Stimulated activated CD8-positive, alpha-beta memory T cell treated with anti-CD3 and anti-CD28 coated beads, Interleukin-12 subunit alpha, Interleukin-12 subunit beta, amount 100 ng/mL, for 24 hours (primary cell): ENCODE measurements around the gene LNX1.
"Not testable (repeated sequence)": the region's sequence is repeated elsewhere in the genome, so short reads cannot be mapped to it uniquely, and the experiment has no call there.

Source experiments
- DNase-seq: peaks from one replicate; pipeline ENCODE4 v3.0.0-alpha.2; 2020; ENCODE audit errors: extremely low read depth

The LNX1 gene

GRCh38 chr4:53463340-53463739 lies 127.9 kb downstream of the LNX1 start:
- no peak for DNase-seq

GRCh38 chr4:53461244-53461643 lies 130.0 kb downstream of the LNX1 start:
- no peak for DNase-seq

- no peak for DNase-seq
These were observed 131.7 kb downstream of the LNX1 start for GRCh38 chr4:53459548-53459947.

GRCh38 chr4:53456178-53456577 lies 135.1 kb downstream of the LNX1 start:
- no peak for DNase-seq

- no peak for DNase-seq
These were observed 135.5 kb downstream of the LNX1 start for GRCh38 chr4:53455766-53456165.

- DNase-seq: no peak
These were observed 137.9 kb downstream of the LNX1 start for GRCh38 chr4:53453385-53453784.

GRCh38 chr4:53450773-53451172 lies 140.5 kb downstream of the LNX1 start:
- DNase-seq: no peak

- no peak for DNase-seq
These were observed 146.3 kb downstream of the LNX1 start for GRCh38 chr4:53444954-53445353.

GRCh38 chr4:53441564-53441963 lies 149.7 kb downstream of the LNX1 start:
- no peak for DNase-seq

- no peak for DNase-seq
These were observed 155.0 kb downstream of the LNX1 start for GRCh38 chr4:53436251-53436650.

GRCh38 chr4:53432528-53433424 lies 158.5 kb downstream of the LNX1 start:
- DNase-seq: no peak

GRCh38 chr4:53431052-53431451 lies 160.2 kb downstream of the LNX1 start:
- no peak for DNase-seq

- DNase-seq: no peak
These were observed 163.9 kb downstream of the LNX1 start for GRCh38 chr4:53427366-53427765.

- no peak for DNase-seq
These were observed 167.0 kb downstream of the LNX1 start for GRCh38 chr4:53424280-53424679.

- DNase-seq: no peak
These were observed 168.9 kb downstream of the LNX1 start for GRCh38 chr4:53422367-53422766.

GRCh38 chr4:53421791-53422190 lies 169.5 kb downstream of the LNX1 start:
- no peak for DNase-seq

GRCh38 chr4:53419208-53419607 lies 172.1 kb downstream of the LNX1 start:
- DNase-seq: no peak

GRCh38 chr4:53409479-53409878 lies 181.8 kb downstream of the LNX1 start:
- not testable (repeated sequence) for DNase-seq
